GM18909 (cell line): ENCODE data around the gene CMTM8.
"Not testable (repeated sequence)": the region's sequence is repeated elsewhere in the genome, so short reads cannot be mapped to it uniquely, and the experiment has no call there.

Source experiments
- ATAC-seq: cut with Tn5 transposase; IDR thresholded peaks from one replicate; pipeline ENCODE4 v1.9.1; 2021; ENCODE audit warnings: mild to moderate bottlenecking; ENCODE audit not compliant: unreplicated experiment, poor library complexity

CMTM8 gene, protein sequence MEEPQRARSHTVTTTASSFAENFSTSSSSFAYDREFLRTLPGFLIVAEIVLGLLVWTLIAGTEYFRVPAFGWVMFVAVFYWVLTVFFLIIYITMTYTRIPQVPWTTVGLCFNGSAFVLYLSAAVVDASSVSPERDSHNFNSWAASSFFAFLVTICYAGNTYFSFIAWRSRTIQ

DNA sequence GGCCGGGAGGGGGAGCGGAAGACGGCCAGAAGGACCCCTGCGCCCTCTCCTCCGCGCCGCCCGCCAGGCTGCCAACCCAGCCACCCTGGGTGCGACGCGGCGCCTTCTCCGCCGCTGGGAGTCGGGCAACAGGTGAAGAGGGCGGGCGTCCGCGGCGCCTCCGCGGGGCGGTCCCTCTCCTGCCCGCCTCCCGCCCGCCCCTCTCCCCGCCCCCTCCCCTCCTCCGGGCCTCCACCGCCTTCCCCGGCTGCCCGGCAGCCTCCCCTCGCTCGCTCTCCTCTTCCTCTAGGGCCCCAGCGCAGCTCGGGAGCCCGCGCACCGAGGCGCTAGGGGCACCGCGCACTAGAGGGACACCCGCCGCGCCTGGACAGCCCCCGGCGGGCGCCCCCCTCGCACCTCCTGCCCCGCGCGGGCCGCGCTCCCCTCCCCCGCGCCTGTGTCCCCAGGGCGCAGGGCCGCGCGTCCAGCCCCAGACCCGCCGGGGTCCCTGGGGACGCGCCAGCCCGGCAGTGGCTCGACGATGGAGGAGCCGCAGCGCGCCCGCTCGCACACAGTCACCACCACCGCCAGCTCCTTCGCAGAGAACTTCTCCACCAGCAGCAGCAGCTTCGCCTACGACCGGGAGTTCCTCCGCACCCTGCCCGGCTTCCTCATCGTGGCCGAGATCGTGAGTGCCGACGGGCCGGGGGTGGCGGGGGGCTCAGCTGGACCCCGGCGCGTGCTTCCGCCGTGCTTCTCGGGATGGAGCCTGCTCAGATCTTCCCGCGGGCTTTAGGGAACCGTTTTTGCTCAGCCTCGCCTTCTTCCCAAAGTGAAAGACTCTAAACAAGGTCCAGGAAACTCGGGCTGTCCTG, at the start of gene CMTM8:
Gene CMTM8 (plus strand): TSS at position 228 of the 854 bp plus-strand sequence. CDS start 293 bp downstream, at position 521.
- peak; percentile 53 for ATAC-seq

DNA sequence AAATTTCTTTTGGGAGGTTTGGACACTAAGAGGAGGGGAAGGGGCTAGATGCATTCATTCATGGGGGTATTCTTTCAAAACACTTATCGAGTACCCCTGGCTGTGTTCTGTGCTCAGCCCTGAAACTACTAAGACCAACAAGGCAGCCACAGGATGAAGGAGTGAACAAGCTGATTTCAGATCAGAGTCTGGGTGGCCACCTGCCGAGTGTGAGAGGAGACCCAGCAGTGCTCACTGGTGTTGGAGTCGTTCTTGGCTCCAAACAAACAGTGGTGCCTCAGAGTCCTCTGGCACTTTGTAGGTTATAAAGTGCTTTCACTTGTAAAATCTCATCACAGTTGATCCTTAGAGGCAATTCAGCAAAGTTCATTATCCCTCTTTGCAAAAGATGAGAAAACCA, 48.8 kb upstream of the CMTM8 start:
- no peak for ATAC-seq

DNA sequence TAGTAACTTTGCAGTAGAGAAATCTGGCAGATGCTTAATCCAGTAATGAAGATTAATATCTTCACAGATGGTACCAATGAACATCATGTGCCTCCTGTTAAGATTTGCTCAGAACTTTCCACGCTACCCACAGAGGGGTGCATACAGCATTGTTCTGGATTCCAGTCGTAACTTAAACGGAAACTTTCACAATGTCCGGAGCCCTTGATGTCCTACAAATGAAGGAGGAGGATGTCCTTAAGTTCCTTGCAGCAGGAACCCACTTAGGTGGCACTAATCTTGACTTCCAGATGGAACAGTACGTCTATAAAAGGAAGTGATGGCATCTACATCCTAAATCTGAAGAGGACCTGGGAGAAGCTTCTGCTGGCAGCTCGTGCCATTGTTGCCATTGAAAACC, 47.9 kb upstream of the CMTM8 start:
- not testable (repeated sequence) for ATAC-seq

DNA sequence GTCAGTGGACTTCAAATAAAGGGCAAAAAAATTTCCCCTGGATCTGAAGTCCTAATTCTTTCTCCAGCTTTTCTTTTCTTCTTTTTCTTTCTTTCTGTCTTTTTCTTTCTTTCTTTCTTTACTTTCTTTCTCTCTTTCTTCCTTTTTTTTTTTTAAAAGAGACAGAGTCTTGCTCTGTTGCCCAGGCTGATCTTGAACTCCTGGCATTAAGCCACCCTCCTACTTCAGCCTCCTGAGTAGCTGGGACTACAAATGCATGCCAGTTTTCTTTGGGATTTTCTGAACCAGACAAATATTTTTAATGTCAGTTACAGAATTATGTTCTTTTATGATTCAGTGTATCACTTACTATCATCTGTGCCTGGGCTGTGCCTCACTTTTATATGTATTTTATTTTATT, 45.4 kb upstream of the CMTM8 start:
- no peak for ATAC-seq

DNA sequence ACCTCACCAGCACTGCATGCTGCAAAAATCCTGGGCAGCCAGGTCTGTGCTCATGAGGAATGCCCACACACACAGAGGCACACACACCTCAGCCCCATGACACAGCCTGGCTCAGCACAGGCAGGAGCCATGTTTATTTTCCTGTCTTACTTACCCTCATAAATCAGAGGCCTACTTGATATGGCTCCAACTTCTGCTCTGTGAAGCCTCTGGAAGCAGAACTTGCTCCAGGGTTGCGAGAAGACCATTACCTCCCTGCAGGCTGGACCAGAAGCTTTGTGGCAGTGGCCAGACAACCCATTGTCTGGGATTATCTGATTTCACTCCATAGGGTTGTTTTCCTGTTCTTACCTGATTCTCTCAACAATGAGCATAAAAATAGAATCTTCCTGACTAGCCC, 43.8 kb upstream of the CMTM8 start:
- no peak for ATAC-seq

DNA sequence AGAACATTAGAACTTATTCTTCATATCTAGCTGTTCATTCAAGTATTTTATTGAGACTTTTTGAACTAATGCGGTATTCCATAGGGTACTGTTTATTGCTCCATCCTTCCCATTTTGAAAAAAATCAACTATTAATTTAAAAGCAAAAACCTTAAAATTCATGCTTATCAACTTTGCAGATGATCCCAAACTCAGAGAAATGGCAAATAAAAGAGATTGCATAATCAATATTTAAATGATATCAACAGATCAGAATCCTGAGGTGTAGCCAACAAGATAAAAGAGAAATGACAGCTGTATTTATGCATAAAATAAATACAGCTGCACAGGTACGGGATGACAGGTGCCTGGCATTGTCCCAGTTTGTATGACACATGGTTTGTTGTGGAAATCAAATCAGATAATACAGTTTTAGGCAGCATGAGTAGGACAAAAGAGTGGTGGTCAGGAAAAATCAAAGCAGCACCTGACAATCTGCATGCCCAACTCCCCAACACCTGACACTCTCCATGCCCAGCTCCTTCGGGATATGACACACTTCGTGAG, 42.4 kb upstream of the CMTM8 start:
- no peak for ATAC-seq

DNA sequence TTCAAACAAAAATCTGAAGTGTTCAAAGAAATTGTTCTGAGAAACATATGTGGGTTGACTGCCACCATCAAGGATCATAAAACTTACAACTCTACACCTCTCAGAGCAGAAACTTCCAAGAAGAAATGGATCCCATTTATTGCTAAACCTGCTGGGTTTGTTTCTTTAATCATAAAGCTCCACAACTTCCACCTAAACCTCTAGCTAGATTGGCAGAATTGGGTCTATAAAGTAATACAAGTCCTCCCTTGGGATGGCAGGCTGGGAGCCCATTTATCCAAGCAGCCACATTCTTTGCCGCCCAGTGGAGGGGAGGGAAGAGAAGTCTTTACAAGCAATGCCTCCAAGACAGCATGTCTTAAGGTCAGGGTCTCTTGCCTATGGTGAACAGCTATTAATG, 40.5 kb upstream of the CMTM8 start:
- no peak for ATAC-seq

DNA sequence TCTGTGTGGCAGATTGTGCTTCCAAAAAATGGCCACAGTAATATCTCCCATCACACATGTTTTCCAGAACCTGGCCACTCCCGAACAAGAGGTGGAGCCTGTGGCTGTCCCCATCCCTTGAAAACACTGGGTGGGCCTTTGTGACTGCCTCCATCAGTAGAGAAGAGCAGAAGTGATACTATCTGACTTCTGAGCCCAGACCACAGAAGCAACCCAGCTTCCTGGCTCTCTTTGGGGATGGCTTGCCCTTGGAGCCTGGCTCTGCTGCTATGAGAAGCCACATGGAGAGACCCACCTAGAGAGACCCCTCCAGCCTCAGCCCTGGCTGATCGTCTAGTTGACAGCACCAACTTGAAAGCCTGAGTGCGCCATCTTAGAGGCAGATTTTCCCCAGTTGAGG, 39.8 kb upstream of the CMTM8 start:
- ATAC-seq: no peak

DNA sequence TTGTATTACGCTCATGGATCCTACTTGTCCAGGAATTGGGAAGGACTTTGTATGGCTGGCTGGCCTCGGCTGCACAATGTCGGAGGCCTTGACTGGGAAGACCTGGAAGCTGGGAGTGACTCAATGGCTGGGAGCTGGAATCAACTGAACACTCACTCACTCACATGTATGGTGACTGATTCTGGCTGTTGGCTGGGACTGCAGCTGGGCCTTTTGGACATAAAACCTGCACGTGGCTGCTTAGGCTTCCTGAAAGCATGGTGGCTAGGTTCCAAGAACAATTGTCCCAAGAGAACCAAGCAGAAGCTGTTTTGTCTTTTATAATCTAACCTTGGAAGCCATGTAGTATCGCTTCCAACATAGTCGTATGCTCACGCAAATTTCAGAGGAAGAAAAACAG, 38.0 kb upstream of the CMTM8 start:
- ATAC-seq: no peak

DNA sequence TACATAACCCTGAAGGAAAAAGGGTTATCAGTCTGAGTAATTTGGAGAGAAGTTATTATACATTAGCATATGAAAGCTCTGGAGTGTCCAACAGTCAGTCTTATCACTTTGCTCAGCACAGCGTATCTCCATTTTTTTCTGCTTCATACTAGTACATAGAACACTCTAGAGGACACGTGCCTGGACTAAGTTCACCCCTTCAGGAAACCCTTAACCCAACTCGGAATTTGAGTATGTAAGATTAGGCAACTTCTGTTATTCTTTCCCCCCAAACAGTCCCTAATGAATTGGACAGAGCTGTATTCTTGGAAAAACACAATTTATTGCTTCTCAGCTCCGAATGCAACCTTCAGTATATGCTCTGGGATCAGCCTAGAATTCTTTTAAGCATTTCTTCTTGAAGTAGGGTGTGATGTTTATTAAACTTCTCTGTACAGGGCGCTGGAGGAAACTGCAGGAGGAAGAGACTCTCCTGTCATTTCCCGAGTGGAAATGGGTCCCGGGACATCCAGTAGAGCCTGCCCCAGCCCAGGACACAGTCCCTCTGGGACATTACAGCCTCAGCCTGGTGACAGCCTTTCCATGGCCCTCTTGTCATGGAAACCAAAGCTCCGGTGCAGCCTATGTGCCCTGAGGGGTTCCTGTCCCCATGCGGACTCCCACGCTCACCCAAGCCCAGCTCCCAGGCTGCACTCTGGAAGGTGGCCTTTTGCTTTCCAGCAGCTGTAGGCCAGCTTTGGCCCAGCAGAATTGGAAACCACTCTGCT, 37.3 kb upstream of the CMTM8 start:
- no peak for ATAC-seq

DNA sequence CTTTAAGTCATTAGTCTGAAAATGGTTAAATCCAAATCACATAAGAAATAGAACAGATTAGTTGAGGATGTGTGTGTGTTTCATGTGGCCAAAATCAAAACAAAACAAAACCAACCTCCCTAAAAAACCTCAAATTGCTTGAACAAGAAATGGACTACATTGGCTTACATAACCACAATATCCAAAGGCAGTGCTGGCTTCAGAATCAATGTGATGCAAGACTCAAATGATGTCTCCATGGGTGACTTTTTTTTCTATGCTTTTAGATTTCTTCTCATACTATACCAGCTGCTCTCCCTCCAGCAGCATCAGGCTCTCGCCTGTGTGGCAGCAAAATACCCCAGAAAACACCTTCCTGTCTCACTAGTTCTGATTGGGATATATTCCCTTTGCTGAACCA, 36.0 kb upstream of the CMTM8 start:
- no peak for ATAC-seq

DNA sequence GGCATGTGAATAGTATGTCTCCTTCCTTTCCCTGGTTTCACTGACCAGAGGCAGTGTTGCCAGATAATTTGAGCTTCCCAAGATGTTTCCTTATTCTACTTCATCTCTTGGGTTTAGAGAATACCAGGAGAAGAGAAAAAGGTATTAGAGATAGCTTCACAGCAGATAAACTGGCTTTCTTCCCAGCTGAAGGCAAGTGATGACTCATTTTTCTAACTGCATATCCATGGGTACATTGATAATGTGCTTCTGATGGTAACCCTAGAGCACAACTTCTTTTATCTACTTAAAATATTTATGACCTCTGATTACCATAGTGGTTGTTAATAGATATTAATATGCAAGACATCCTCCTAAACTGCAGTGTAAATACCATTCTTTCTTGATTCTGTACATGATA, 34.6 kb upstream of the CMTM8 start:
- ATAC-seq: no peak

DNA sequence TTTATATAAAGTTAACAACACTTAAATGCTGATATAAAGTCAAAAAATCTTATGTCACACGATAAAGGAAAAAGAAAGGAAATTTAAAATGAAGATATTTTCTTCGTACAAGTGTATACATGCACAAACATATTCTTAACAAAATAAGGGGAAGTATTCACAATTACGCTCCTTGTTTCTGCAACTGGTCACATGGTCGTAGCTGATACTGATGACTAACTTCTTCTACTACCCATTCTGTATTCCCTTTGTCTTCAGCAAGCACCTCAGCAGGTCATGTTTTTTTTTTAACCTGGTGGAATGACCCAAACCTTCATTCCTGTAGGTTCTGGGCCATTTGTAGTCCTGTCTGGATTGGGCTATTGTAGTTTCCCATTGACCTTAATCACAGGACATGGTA, 30.0 kb upstream of the CMTM8 start:
- no peak for ATAC-seq

DNA sequence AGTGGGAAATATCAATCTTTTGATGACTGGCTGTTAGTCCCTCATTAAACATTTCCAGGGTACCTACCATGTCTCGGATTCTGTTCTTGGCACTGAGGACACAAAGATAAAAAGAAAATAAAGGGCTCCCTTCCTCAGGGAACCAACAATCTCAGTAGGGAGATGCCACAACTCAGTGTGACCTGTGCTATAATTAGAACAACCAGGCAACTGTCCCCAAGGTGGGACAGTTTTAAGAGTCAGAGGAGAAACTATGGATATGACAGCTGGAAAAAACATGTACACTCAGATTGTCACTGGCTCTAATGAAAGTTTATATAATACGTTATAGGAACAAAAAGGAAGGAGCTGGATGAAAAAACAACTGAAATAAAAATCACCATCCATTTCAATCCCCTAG, 23.3 kb upstream of the CMTM8 start:
- ATAC-seq: no peak

DNA sequence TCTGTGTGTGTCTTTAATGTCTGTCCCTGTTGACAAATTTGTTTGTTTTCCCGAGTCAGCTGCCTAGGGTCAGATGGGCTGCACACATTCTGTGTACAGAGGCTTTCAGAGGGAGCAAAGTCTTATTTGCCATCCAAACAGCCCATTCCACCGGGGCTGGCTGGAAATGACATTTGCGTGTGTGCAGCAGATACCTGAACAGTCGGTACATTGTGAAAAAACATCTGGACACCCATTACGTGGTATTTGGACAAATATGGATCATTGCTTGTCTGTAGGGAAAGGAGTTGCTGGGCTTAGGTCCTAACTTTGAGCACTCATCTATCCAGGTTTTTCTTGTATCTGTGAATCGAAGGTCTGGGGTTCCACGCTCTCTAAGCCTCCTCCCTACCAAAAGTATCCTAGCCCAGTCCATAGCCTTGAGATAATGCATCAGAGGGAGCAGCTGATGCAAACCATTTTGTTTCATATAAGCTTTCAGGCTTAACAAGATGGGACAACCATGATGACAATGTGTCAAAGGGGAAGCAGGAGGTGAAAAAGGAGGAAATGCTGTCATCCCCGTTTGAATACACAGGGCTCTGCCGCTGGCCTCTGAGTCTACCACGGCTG, 22.2 kb upstream of the CMTM8 start:
- ATAC-seq: no peak

DNA sequence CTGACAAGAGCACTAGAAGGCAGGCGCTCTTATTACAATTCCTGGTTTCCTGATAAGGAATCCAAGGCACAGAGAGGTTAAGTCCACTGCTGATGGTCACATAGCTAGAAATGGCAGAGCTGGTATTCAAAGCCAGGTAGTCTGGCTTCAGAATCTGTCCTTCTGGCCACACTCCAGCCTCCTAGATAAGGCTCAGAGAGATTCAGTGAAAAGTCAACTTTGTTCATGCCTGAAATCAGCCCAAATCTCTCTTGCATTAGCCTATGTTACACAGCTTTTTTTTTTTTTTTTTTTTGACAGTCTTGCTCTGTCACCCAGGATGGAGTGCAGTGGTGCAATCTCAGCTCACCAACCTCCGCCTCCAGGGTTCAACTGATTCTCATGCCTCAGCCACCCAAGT, 21.1 kb upstream of the CMTM8 start:
- ATAC-seq: no peak

DNA sequence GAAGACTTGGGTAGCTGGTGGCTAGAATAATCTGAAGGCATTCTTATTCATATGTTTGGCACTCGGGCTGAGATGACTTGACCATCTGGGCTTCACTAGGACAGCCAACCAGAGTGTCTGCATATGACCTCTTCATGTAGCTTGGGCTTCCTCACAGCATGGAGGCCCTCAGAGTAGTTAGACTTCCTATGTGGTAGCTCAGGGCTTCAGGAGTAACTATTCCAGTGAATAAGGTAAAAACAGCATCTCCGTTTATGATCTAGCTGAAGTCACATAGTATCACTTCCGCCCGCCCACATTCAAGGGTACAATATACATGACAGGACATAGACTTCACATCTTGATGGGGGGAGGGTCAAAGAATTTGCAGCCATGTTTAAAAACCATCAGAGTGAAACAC, 18.9 kb upstream of the CMTM8 start:
- ATAC-seq: no peak

DNA sequence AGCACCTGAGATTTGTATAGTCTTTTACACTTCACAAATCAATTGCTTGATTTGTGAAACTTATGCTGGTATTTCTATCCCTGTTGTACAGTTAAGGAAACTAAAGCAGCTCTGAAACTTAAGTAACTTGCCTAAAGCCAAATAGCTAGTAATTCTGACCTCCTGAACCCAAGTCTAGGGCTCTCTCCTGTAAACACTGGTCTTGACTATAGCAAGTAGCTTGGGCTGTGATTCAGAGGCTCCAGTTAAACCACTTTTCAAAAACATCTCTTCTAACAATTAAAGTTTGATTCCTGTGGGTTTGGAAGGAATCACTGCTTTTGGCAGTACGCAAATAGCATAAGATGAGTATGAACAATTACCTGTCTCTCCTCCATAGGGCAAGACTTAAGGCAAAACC, 18.5 kb upstream of the CMTM8 start:
- no peak for ATAC-seq

DNA sequence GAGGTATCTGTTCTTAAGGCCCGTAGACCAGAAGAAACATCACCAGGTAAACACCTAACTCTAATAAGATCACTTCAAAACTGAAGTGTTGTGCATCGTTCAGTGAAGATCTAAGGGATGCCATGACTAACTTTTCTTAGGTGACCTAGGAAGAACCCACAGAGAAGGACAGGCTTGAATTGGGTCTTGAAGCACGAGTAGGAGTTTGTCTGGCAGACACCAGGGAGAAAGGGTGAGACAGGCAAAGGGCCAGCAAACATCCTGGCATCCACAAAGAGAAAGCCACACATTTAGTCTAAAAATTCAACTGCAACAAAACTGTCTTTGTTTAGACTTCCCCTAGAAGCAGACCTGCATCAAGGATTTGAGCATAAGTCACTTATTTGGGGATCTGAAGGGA, 15.5 kb upstream of the CMTM8 start:
- ATAC-seq: no peak

DNA sequence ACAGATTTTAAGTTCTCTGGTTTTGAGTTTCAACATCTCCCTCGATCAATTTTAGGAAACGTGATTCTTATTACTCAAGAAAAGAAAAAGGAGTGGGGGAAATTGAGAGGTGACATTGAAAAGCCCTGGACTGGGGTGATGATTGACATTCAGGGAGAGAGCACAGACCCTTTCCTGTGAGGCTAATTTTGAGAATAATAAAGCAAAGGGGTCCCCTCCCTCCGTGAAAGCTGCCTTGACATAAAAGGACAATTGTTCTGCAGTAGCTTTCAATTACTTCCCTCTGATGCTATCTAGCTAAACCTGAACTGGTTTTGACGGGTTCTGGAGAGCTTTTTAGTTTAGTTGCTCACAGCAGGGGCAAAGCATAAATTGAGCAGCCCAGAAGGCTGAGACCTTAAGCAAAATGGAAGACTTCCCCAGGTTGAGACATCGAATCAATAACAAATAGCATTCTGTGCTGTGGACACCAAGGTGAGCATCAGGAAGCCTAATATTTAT, 14.4 kb upstream of the CMTM8 start:
- ATAC-seq: no peak
